GM18498 (cell line): ENCODE measurements around the gene SLC38A11.

Source experiments
- ATAC-seq: cut with Tn5 transposase; IDR thresholded peaks from one replicate; pipeline ENCODE4 v1.9.1; 2021; ENCODE audit warnings: mild to moderate bottlenecking, moderate library complexity; ENCODE audit not compliant: unreplicated experiment

The SLC38A11 gene

DNA sequence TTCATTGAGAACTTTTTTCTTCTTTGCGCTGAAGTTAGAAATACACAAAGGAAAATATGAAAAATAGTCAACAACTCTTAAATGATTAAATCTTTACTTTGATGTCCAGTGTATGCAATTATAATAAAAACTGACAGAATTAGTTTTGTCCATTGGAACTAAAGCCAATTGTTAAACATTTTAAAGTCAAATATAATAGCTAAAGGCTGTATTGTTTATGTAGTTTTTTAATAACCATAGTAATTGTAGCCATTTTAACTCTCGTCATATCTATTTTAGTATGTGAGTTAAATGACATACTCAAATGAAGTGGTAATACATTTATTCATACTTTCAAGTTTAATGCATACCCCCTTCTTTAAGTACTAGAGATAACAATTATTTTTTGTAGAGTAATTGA lies 109.0 kb downstream of the SLC38A11 start:
- no peak for ATAC-seq
